GM12873 (cell line): ENCODE results near the gene LYZL1.

ENCODE experiments used
- TF ChIP-seq, protein P1 (sequence below): IDR thresholded peaks from 2 replicates; pipeline ENCODE4 v1.5.1; 2012; ENCODE audit warnings: low read depth, mild to moderate bottlenecking, moderate library complexity, low read length, control low read depth; ENCODE audit not compliant: insufficient read depth; ENCODE audit errors: missing control alignments

Gene LYZL1

DNA sequence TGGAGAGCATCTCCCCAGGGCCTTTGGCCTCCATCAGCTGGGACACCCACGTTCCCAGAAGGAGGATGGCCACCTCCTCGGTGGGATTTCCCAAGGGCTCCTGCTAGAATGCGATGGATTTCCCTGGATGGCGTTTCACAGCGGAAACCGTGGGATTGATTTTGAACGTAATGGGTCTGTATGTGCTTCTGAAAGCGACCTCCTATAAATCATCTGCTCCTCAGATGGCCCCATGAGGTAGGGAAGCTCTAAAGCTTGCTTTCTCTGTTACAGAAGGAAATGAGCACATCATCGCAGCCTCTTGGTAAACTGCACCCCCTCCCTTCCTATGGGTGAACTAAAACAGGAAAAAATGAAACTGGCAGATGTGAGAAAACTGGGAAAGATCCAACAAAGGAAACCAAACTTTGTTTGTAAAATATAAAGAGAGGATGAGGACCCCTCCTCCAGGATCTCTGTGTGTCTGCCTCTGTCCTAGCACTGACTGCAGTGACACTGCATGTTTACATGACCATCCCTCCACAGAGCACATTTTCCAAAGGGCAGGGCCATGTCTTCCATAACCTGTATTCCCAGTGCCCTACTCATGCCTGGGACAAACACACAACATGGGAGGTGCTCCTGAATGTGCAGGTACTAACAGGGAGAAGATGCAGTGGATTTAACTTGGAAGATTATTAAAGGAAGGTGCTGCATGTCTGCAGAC lies 57.6 kb downstream of the LYZL1 start:
- TF ChIP-seq, protein P1, sequence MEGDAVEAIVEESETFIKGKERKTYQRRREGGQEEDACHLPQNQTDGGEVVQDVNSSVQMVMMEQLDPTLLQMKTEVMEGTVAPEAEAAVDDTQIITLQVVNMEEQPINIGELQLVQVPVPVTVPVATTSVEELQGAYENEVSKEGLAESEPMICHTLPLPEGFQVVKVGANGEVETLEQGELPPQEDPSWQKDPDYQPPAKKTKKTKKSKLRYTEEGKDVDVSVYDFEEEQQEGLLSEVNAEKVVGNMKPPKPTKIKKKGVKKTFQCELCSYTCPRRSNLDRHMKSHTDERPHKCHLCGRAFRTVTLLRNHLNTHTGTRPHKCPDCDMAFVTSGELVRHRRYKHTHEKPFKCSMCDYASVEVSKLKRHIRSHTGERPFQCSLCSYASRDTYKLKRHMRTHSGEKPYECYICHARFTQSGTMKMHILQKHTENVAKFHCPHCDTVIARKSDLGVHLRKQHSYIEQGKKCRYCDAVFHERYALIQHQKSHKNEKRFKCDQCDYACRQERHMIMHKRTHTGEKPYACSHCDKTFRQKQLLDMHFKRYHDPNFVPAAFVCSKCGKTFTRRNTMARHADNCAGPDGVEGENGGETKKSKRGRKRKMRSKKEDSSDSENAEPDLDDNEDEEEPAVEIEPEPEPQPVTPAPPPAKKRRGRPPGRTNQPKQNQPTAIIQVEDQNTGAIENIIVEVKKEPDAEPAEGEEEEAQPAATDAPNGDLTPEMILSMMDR: no peak

DNA sequence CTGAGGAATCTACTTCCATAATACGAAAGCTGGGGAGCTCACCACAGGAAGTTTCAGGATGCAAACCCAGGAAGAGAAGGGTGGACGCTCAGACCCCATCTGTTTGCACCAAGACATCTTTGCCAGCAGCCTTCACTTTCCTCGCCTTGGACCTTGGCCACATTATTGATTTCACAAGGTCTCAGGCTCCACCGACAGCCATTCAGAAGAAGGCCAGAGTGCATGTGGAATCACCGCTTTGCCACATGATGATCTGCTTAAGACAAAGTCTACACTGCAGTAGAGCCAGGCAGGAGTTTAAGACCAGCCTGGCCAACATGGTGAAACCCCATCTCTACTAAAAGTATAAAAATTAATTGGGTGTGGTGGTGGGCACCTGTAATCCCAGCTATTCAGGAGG lies 60.0 kb downstream of the LYZL1 start:
- TF ChIP-seq, protein P1: no peak

DNA sequence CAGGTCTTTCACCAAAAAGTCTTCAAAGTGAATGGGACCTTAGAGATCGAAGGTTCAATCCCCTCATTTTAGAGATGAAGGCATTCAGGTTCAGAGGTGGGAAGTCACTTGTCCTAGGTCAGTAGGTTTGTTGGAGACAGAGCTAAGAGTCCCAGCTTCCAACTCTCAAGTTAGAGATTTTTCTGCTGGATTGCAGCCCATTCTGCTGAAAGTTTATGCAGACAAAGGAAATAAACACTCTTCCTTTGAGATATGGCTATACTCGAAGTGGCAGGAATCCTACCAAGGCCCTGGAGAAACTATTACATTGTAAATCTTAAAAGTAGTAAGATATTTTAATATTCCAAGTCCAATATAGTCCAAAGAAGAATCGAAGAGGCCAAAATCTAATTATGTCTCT lies 64.4 kb downstream of the LYZL1 start:
- TF ChIP-seq, protein P1: no peak

DNA sequence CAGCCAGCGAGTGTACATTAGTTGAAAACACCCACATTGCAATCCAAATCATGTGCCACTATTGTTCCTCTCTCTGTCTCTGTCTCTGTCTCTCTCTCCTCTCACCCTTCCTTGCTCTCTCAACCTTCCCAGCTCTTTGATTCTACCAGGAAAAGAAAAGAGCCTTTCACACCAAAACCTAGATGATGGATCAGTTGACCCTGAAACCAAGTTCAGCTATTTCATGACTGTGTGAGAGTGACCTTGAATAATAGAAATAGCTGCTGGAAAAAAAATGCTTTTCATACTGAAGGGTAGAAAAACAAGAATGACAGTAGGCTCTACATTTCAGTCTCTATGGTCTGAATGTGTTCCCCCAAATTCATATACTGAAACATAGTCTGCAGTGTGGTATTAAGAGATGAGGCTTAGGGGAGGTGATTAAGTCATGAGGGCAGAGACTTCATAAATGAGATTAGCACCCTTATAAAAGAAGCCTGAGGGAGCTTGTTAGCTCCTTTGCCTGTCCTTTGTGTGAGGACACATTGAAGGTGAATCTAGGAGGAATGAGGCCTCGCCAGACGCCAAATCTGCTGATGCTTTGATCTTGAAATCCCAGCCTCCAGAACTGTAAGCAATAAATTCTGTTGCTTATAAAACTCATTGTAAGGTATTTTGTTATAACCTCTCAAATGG lies 65.2 kb downstream of the LYZL1 start:
- TF ChIP-seq, protein P1: no peak

DNA sequence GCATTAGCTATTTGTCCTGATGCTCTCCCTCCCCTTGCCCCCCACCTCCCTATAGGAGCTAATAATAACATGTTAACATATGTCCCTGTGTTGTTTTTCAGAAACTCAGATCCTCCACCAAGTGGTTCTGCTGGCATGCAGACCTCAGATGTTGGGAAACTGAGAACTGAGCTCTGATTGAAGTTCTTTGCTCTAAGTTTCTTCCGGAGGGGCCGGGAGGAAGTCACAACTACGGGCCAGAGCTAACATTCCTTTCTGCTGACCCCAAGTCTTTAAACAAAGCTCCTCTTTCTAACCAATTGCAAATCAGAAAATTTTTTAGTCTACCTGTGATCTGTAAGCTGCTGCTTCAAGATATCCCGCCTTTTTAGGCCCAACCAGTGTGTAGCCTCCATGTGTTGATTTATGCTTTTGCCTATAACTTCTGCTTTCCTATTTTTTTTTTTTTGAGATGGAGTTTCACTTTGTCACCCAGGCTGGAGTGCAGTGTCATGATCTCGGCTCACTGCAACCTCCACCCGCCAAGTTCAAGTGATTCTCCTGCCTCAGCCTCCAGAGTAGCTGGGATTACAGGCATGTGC lies 66.6 kb downstream of the LYZL1 start:
- TF ChIP-seq, protein P1: no peak

DNA sequence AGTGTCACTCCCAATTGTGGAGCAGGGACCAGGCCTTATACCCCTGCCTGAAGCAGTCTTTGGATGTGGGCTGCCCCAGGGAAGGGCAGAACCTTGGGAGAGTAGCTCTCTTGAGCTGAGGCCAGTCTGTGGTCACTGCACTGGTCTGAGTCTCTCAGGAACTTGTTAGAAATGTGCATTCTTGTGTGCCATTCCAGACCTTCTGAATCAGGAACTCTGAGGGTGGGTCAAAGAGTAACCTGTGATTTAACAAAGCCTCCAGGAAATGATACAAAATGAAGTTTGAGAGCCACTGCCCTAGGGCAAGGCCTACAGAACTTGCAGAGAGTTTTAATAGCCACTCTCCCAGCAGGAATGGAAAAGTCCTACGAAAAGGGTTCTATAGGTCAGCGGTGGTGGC lies 68.1 kb downstream of the LYZL1 start:
- TF ChIP-seq, protein P1: no peak

DNA sequence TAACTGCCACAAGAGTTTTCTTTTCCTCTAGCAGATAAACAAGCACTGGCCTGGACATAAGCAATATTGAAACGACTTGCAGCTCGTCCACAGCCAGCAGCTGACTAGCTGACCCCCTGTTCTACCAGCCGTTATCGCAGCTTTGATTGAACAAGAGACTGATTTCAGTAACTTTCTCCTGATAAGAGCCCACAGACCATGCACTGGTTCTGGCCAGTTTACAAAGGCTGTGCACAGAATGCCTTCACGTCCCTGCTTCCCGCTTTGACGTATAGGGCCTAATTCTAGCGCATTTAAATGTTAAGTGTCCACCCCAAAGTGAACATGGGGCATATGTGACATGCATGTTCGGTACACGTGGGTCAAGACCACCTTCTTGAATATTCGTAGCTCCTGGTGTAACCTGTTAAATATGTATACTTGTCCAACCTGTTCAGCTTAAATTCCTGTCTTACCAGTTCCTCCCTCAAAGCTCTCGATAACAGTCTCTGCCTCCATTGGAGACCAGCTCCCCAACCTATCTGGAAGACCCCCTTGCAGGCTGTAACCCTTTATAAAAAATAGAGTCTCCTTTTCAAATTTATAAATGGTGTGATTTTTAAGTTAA lies 69.2 kb downstream of the LYZL1 start:
- TF ChIP-seq, protein P1: no peak
